Gastrocnemius medialis (tissue), 4 donors: ENCODE measurements around the gene IQCK.

Experiments used
- POLR2A ChIP-seq, 2 donors: fragments of 450-650 bp; IDR thresholded peaks; one replicate each; pipeline ENCODE4 v1.6.1; 2017; ENCODE audit warnings: antibody characterized with exemption in 2 of 2, mild to moderate bottlenecking in 2 of 2, moderate library complexity in 2 of 2
- TF ChIP-seq, protein P1 (sequence below), 5 experiments: fragments of 450-650 bp in 3 of 5; fragments of 200-600 bp in 2 of 5; sonication (generic) in 2 of 5; IDR thresholded peaks in 4 of 5; conservative IDR thresholded peaks in 1 of 5; 1 replicate in 4 of 5; 2 replicates in 1 of 5; pipeline ENCODE4 v1.5.1; 2016 to 2019; ENCODE audit warnings: antibody characterized with exemption in 5 of 5, mild to moderate bottlenecking in 3 of 5, moderate library complexity in 3 of 5

GRCh38 chr16:19810817-19811731 is 93.0 kb downstream of the IQCK start:
- TF ChIP-seq, protein P1, sequence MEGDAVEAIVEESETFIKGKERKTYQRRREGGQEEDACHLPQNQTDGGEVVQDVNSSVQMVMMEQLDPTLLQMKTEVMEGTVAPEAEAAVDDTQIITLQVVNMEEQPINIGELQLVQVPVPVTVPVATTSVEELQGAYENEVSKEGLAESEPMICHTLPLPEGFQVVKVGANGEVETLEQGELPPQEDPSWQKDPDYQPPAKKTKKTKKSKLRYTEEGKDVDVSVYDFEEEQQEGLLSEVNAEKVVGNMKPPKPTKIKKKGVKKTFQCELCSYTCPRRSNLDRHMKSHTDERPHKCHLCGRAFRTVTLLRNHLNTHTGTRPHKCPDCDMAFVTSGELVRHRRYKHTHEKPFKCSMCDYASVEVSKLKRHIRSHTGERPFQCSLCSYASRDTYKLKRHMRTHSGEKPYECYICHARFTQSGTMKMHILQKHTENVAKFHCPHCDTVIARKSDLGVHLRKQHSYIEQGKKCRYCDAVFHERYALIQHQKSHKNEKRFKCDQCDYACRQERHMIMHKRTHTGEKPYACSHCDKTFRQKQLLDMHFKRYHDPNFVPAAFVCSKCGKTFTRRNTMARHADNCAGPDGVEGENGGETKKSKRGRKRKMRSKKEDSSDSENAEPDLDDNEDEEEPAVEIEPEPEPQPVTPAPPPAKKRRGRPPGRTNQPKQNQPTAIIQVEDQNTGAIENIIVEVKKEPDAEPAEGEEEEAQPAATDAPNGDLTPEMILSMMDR (IDR thresholded peaks at IDR 0.05 in 4 of 5, conservative IDR thresholded peaks at IDR 0.05 in 1 of 5): no peak
- no peak for TF ChIP-seq POLR2A (IDR thresholded peaks at IDR 0.05)
